ENCODE data around the gene VASN.

The VASN gene

GRCh38 chr16:4353675-4354074 is 18.0 kb upstream of the VASN start:
- DNase-seq (ENCODE audit: low read depth in 2 of 2), result no peak

GRCh38 chr16:4354512-4355409 is 16.9 kb upstream of the VASN start:
- DNase-seq (ENCODE audit: low read depth in 2 of 2), result no peak

- DNase-seq (ENCODE audit: low read depth in 2 of 2), result no peak
Observed at GRCh38 chr16:4356820-4357219, 14.8 kb upstream of the VASN start.

- DNase-seq (ENCODE audit: low read depth in 2 of 2), result no peak
Observed at GRCh38 chr16:4358236-4358635, 13.4 kb upstream of the VASN start.

- DNase-seq (ENCODE audit: low read depth in 2 of 2), result no peak
Observed at GRCh38 chr16:4358831-4359561, 12.7 kb upstream of the VASN start.

GRCh38 chr16:4359914-4360313 is 11.7 kb upstream of the VASN start:
- no peak for DNase-seq (ENCODE audit: low read depth in 2 of 2)

- DNase-seq (ENCODE audit: low read depth in 2 of 2), result no peak
Observed at GRCh38 chr16:4360538-4361021, 11.1 kb upstream of the VASN start.

- DNase-seq (ENCODE audit: low read depth in 2 of 2), result no peak
Observed at GRCh38 chr16:4361033-4361943, 10.4 kb upstream of the VASN start.

GRCh38 chr16:4361944-4362311 is 9.7 kb upstream of the VASN start:
- DNase-seq (ENCODE audit: low read depth in 2 of 2), result no peak

- no peak for DNase-seq (ENCODE audit: low read depth in 2 of 2)
Observed at GRCh38 chr16:4362476-4363135, 9.0 kb upstream of the VASN start.

- DNase-seq (ENCODE audit: low read depth in 2 of 2), result no peak
Observed at GRCh38 chr16:4364196-4365013, 7.2 kb upstream of the VASN start.

GRCh38 chr16:4365014-4365406 is 6.6 kb upstream of the VASN start:
- DNase-seq (ENCODE audit: low read depth in 2 of 2), result no peak

GRCh38 chr16:4365615-4366014 is 6.0 kb upstream of the VASN start:
- DNase-seq (ENCODE audit: low read depth in 2 of 2), result no peak

- DNase-seq (ENCODE audit: low read depth in 2 of 2), result no peak
Observed at GRCh38 chr16:4366016-4366415, 5.6 kb upstream of the VASN start.

- DNase-seq (ENCODE audit: low read depth in 2 of 2), result no peak
Observed at GRCh38 chr16:4367393-4367856, 4.2 kb upstream of the VASN start.

- no peak for DNase-seq (ENCODE audit: low read depth in 2 of 2)
Observed at GRCh38 chr16:4369007-4369733, 2.5 kb upstream of the VASN start.

- no peak for DNase-seq (ENCODE audit: low read depth in 2 of 2)
Observed at GRCh38 chr16:4370151-4370550, 1.5 kb upstream of the VASN start.

- no peak for DNase-seq (ENCODE audit: low read depth in 2 of 2)
Observed at GRCh38 chr16:4370570-4371356, 885 bp upstream of the VASN start.

- DNase-seq (ENCODE audit: low read depth in 2 of 2), result no peak
Observed at GRCh38 chr16:4372001-4372577, 441 bp downstream of the VASN start.

Data from fibroblast of skin of left biceps (primary cell).